HepG2 (cell line): ENCODE data around the gene CAMSAP2. TPM values are rescaled to one million over a fixed set of nuclear protein-coding genes. Genes with fewer than 3 reads are reported as not detected.

ENCODE experiments used
- AKAP8 ChIP-seq: sonication (generic); formaldehyde crosslinking; IDR thresholded peaks from 2 replicates; pipeline ENCODE4 v1.5.1; 2020; ENCODE audit warnings: mild to moderate bottlenecking, missing genetic modification reagents
- DNMT1 ChIP-seq: sonication (generic); formaldehyde crosslinking; IDR thresholded peaks from 2 replicates; pipeline ENCODE4 v1.5.1; 2020; ENCODE audit warnings: mild to moderate bottlenecking, missing genetic modification reagents
- DR1 ChIP-seq: sonication (generic); formaldehyde crosslinking; IDR thresholded peaks from 2 replicates; pipeline ENCODE4 v1.8.0; 2021; ENCODE audit warnings: mild to moderate bottlenecking, missing genetic modification reagents, inconsistent platforms
- JUNB ChIP-seq: sonication (generic); formaldehyde crosslinking; IDR thresholded peaks from 2 replicates; pipeline ENCODE4 v1.8.0; 2022; ENCODE audit warnings: missing genetic modification reagents, mild to moderate bottlenecking, borderline replicate concordance
- NRL ChIP-seq: sonication (generic); formaldehyde crosslinking; IDR thresholded peaks from 2 replicates; pipeline ENCODE4 v1.5.0; 2020; ENCODE audit warnings: missing genetic modification reagents, mild to moderate bottlenecking, moderate library complexity, borderline replicate concordance
- PHB2 ChIP-seq: fragments of 450-650 bp; IDR thresholded peaks from 2 replicates; pipeline ENCODE4 v1.6.1; 2018; ENCODE audit not compliant: partially characterized antibody
- PHF21A ChIP-seq: sonication (generic); formaldehyde crosslinking; IDR thresholded peaks from 2 replicates; pipeline ENCODE4 v1.5.0; 2020; ENCODE audit warnings: mild to moderate bottlenecking, missing genetic modification reagents
- RAD21 ChIP-seq: fragments of 450-650 bp; formaldehyde crosslinking; IDR thresholded peaks from 2 replicates; pipeline ENCODE4 v1.5.0; 2020; ENCODE audit warnings: mild to moderate bottlenecking
- REL ChIP-seq: sonication (generic); formaldehyde crosslinking; conservative IDR thresholded peaks from 2 replicates; pipeline ENCODE4 v1.8.0; 2022; ENCODE audit warnings: mild to moderate bottlenecking, missing genetic modification reagents, moderate library complexity
- TCF7 ChIP-seq: sonication (generic); IDR thresholded peaks from 2 replicates; pipeline ENCODE4 v1.6.1; 2016; ENCODE audit warnings: antibody characterized with exemption, low read depth
- ZFY ChIP-seq: sonication (generic); formaldehyde crosslinking; IDR thresholded peaks from 2 replicates; pipeline ENCODE4 v1.4.0; 2020; ENCODE audit warnings: missing genetic modification reagents
- ZMYM3 ChIP-seq: sonication (generic); formaldehyde crosslinking; IDR thresholded peaks from 2 replicates; pipeline ENCODE4 v1.5.1; 2020; ENCODE audit warnings: mild to moderate bottlenecking, missing genetic modification reagents
- ZNF138 ChIP-seq: sonication (generic); formaldehyde crosslinking; IDR thresholded peaks from 2 replicates; pipeline ENCODE4 v1.5.0; 2020; ENCODE audit warnings: mild to moderate bottlenecking, low read depth, missing genetic modification reagents
- ZNF343 ChIP-seq: sonication (generic); formaldehyde crosslinking; IDR thresholded peaks from 2 replicates; pipeline ENCODE4 v1.4.0; 2020; ENCODE audit warnings: mild to moderate bottlenecking, missing genetic modification reagents
- ZNF567 ChIP-seq: sonication (generic); formaldehyde crosslinking; IDR thresholded peaks from 2 replicates; pipeline ENCODE4 v1.8.1; 2023; ENCODE audit warnings: mild to moderate bottlenecking, missing genetic modification reagents, borderline replicate concordance
- polyA plus RNA-seq, 8 experiments: library from polyadenylated mRNA; depleted of rRNA in 3 of 8; stranded (reverse) in 7 of 8; unstranded in 1 of 8; fragments of >200 nt; fragmentation: Illumina TruSeq in 4 of 8; extraction: Trizol in 4 of 8; gene quantifications; 2 replicates each; pipeline versions ENCODE4 v1.2.1 to v1.2.3, GENCODE V29; 2011 to 2016; ENCODE audit warnings: low read depth in 4 of 8, missing spikeins in 1 of 8, mixed read lengths in 1 of 8; ENCODE audit not compliant: insufficient read depth in 1 of 8
- total RNA-seq, 5 experiments: library from RNA; depleted of rRNA; stranded (reverse); fragments of >200 nt; fragmentation: Illumina TruSeq; extraction: Trizol; gene quantifications; 2 replicates each; pipeline ENCODE4 v1.2.3, GENCODE V29; 2016; ENCODE audit warnings: low read depth in 1 of 5
- TF ChIP-seq, protein P1 (sequence below): sonication (generic); formaldehyde crosslinking; IDR thresholded peaks from 2 replicates; pipeline ENCODE4 v1.5.1; 2020; ENCODE audit warnings: mild to moderate bottlenecking, missing genetic modification reagents, borderline replicate concordance
- TF ChIP-seq, protein P2 (sequence below): sonication (generic); formaldehyde crosslinking; IDR thresholded peaks from 2 replicates; pipeline ENCODE4 v1.5.1; 2020; ENCODE audit warnings: mild to moderate bottlenecking, missing genetic modification reagents, moderate library complexity

CAMSAP2 gene
- total and polyA plus RNA-seq, 2 of the 13 experiments (the other 11 are each of a cell fraction or from before 2014, with no cell fraction given) = 3.4 to 8.2 TPM

DNA sequence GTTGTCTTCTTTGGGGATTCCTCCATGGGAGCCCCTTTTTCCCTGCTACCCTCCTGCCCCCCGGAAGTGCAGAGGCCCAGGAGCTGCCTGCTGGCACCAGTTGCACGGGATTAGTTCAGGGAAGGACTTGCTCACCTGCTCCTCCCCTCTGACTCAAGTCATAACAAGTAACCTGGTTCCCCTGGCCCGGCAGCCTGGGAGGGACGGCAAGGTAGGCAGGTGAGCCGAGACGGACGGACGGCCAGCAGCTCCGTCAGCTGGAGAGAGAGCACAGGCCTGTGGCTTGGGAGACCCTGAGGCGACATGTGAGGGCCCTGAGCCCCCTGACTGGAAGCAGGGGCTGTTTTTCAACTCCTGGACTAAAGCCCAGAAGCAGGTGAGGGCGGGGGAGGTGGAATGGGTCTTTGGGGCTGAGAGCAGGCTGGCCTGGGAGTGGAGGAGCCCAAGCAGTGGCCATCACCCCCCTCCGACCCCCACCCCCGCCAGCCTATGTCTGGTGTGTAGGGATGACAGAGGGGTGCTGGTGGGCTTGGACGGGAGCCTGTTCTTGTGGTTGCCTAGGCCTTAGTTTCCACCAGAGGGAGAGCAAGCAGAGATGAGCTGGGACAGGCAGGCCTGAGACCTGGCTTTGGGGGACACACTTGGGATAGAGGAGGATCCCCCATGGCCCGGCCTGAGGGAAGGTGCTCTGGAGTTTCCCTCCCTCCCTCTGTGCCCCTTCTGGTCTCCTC is 156.2 kb downstream of the CAMSAP2 start, which contains the start of gene INAVA (continued):
- TF ChIP-seq, protein P1, sequence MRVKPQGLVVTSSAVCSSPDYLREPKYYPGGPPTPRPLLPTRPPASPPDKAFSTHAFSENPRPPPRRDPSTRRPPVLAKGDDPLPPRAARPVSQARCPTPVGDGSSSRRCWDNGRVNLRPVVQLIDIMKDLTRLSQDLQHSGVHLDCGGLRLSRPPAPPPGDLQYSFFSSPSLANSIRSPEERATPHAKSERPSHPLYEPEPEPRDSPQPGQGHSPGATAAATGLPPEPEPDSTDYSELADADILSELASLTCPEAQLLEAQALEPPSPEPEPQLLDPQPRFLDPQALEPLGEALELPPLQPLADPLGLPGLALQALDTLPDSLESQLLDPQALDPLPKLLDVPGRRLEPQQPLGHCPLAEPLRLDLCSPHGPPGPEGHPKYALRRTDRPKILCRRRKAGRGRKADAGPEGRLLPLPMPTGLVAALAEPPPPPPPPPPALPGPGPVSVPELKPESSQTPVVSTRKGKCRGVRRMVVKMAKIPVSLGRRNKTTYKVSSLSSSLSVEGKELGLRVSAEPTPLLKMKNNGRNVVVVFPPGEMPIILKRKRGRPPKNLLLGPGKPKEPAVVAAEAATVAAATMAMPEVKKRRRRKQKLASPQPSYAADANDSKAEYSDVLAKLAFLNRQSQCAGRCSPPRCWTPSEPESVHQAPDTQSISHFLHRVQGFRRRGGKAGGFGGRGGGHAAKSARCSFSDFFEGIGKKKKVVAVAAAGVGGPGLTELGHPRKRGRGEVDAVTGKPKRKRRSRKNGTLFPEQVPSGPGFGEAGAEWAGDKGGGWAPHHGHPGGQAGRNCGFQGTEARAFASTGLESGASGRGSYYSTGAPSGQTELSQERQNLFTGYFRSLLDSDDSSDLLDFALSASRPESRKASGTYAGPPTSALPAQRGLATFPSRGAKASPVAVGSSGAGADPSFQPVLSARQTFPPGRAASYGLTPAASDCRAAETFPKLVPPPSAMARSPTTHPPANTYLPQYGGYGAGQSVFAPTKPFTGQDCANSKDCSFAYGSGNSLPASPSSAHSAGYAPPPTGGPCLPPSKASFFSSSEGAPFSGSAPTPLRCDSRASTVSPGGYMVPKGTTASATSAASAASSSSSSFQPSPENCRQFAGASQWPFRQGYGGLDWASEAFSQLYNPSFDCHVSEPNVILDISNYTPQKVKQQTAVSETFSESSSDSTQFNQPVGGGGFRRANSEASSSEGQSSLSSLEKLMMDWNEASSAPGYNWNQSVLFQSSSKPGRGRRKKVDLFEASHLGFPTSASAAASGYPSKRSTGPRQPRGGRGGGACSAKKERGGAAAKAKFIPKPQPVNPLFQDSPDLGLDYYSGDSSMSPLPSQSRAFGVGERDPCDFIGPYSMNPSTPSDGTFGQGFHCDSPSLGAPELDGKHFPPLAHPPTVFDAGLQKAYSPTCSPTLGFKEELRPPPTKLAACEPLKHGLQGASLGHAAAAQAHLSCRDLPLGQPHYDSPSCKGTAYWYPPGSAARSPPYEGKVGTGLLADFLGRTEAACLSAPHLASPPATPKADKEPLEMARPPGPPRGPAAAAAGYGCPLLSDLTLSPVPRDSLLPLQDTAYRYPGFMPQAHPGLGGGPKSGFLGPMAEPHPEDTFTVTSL (CRISPR knock-in tag) = no peak
- TF ChIP-seq PHF21A (CRISPR knock-in tag) (no peak), PHB2 (no peak), JUNB (CRISPR knock-in tag) (no peak), DR1 (CRISPR knock-in tag) (no peak; the same call in 1 of the 2 replicates), TCF7 (no peak), ZNF138 (CRISPR knock-in tag) (no peak), ZMYM3 (no peak), AKAP8 (CRISPR knock-in tag) (no peak), RAD21 (peak; percentile 23; the same call in 1 of the 2 replicates), ZNF567 (CRISPR knock-in tag) (no peak), REL (CRISPR knock-in tag) (no peak), NRL (CRISPR knock-in tag) (no peak), DNMT1 (CRISPR knock-in tag) (no peak), ZFY (CRISPR knock-in tag) (peak; percentile 58), ZNF343 (CRISPR knock-in tag) (no peak)
- TF ChIP-seq, protein P2, sequence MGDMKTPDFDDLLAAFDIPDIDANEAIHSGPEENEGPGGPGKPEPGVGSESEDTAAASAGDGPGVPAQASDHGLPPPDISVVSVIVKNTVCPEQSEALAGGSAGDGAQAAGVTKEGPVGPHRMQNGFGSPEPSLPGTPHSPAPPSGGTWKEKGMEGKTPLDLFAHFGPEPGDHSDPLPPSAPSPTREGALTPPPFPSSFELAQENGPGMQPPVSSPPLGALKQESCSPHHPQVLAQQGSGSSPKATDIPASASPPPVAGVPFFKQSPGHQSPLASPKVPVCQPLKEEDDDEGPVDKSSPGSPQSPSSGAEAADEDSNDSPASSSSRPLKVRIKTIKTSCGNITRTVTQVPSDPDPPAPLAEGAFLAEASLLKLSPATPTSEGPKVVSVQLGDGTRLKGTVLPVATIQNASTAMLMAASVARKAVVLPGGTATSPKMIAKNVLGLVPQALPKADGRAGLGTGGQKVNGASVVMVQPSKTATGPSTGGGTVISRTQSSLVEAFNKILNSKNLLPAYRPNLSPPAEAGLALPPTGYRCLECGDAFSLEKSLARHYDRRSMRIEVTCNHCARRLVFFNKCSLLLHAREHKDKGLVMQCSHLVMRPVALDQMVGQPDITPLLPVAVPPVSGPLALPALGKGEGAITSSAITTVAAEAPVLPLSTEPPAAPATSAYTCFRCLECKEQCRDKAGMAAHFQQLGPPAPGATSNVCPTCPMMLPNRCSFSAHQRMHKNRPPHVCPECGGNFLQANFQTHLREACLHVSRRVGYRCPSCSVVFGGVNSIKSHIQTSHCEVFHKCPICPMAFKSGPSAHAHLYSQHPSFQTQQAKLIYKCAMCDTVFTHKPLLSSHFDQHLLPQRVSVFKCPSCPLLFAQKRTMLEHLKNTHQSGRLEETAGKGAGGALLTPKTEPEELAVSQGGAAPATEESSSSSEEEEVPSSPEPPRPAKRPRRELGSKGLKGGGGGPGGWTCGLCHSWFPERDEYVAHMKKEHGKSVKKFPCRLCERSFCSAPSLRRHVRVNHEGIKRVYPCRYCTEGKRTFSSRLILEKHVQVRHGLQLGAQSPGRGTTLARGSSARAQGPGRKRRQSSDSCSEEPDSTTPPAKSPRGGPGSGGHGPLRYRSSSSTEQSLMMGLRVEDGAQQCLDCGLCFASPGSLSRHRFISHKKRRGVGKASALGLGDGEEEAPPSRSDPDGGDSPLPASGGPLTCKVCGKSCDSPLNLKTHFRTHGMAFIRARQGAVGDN = peak; percentile 64
- TF ChIP-seq, all 625 proteins: peak for 36
